HepG2 (cell line): Measurements from ENCODE around the gene PRR14. TPM values are rescaled to one million over a fixed set of nuclear protein-coding genes. Genes with fewer than 3 reads are reported as not detected.

Experiments
- ATAD3A ChIP-seq: sonication (generic); formaldehyde crosslinking; IDR thresholded peaks from 2 replicates; pipeline ENCODE4 v1.4.0; 2020; ENCODE audit warnings: missing genetic modification reagents
- ATF7 ChIP-seq, 2 experiments: fragments of 450-650 bp in 1 of 2; sonication (generic) in 1 of 2; formaldehyde crosslinking in 1 of 2; IDR thresholded peaks; 2 replicates each; pipeline versions ENCODE4 v1.4.0 to v1.6.1; 2016 to 2020; ENCODE audit warnings: antibody characterized with exemption in 1 of 2, mild to moderate bottlenecking in 1 of 2, missing genetic modification reagents in 1 of 2
- CENPX ChIP-seq: sonication (generic); formaldehyde crosslinking; IDR thresholded peaks from 2 replicates; pipeline ENCODE4 v1.9.0; 2021; ENCODE audit warnings: mild to moderate bottlenecking, missing genetic modification reagents, moderate library complexity
- ERF ChIP-seq: IDR thresholded peaks from 2 replicates; pipeline ENCODE4 v1.6.1; 2018; ENCODE audit warnings: missing biosample characterization, missing genetic modification reagents
- EZH2 ChIP-seq: conservative IDR thresholded peaks from 2 replicates; pipeline ENCODE4 v1.6.1; 2012; ENCODE audit warnings: mild to moderate bottlenecking, low read depth, low read length, moderate library complexity
- FLYWCH1 ChIP-seq: sonication (generic); formaldehyde crosslinking; IDR thresholded peaks from 2 replicates; pipeline ENCODE4 v1.8.1; 2023; ENCODE audit warnings: mild to moderate bottlenecking, missing genetic modification reagents
- FOSL1 ChIP-seq: sonication (generic); formaldehyde crosslinking; IDR thresholded peaks from 2 replicates; pipeline ENCODE4 v1.9.0; 2021; ENCODE audit warnings: missing genetic modification reagents, borderline replicate concordance
- RAD21 ChIP-seq: fragments of 450-650 bp; formaldehyde crosslinking; IDR thresholded peaks from 2 replicates; pipeline ENCODE4 v1.5.0; 2020; ENCODE audit warnings: mild to moderate bottlenecking
- REL ChIP-seq: sonication (generic); formaldehyde crosslinking; conservative IDR thresholded peaks from 2 replicates; pipeline ENCODE4 v1.8.0; 2022; ENCODE audit warnings: mild to moderate bottlenecking, missing genetic modification reagents, moderate library complexity
- RFX3 ChIP-seq: IDR thresholded peaks from 2 replicates; pipeline ENCODE4 v1.6.1; 2016; ENCODE audit warnings: missing biosample characterization, missing genetic modification reagents
- RXRA ChIP-seq: sonication (generic); formaldehyde crosslinking; IDR thresholded peaks from 2 replicates; pipeline ENCODE4 v1.5.1; 2020; ENCODE audit warnings: missing genetic modification reagents
- SCMH1 ChIP-seq: sonication (generic); formaldehyde crosslinking; IDR thresholded peaks from 2 replicates; pipeline ENCODE4 v1.9.0; 2021; ENCODE audit warnings: missing genetic modification reagents, mild to moderate bottlenecking, borderline replicate concordance
- SP4 ChIP-seq: sonication (generic); formaldehyde crosslinking; IDR thresholded peaks from 2 replicates; pipeline ENCODE4 v1.8.1; 2023; ENCODE audit warnings: mild to moderate bottlenecking, missing genetic modification reagents
- TBX2 ChIP-seq: sonication (generic); formaldehyde crosslinking; IDR thresholded peaks from 2 replicates; pipeline ENCODE4 v1.5.0; 2020; ENCODE audit warnings: missing genetic modification reagents, mild to moderate bottlenecking, borderline replicate concordance
- TOPORS ChIP-seq: sonication (generic); formaldehyde crosslinking; IDR thresholded peaks from 2 replicates; pipeline ENCODE4 v1.8.0; 2023; ENCODE audit warnings: mild to moderate bottlenecking, missing genetic modification reagents
- YEATS2 ChIP-seq: sonication (generic); formaldehyde crosslinking; IDR thresholded peaks from 2 replicates; pipeline ENCODE4 v1.4.0; 2020; ENCODE audit warnings: missing genetic modification reagents, borderline replicate concordance
- YY1 ChIP-seq: IDR thresholded peaks from 2 replicates; pipeline ENCODE4 v1.6.1; 2011; ENCODE audit warnings: low read length, low read depth, moderate library complexity, mild to moderate bottlenecking; ENCODE audit not compliant: insufficient read depth, insufficient replicate concordance
- ZBTB7B ChIP-seq: sonication (generic); formaldehyde crosslinking; IDR thresholded peaks from 2 replicates; pipeline ENCODE4 v1.4.0; 2020; ENCODE audit warnings: missing genetic modification reagents
- ZKSCAN5 ChIP-seq: sonication (generic); formaldehyde crosslinking; IDR thresholded peaks from 2 replicates; pipeline ENCODE4 v1.5.1; 2020; ENCODE audit warnings: mild to moderate bottlenecking, missing genetic modification reagents
- ZNF235 ChIP-seq: sonication (generic); formaldehyde crosslinking; IDR thresholded peaks from 2 replicates; pipeline ENCODE4 v1.8.1; 2023; ENCODE audit warnings: mild to moderate bottlenecking, missing genetic modification reagents, borderline replicate concordance
- ZNF264 ChIP-seq: sonication (generic); formaldehyde crosslinking; IDR thresholded peaks from 2 replicates; pipeline ENCODE4 v1.4.0; 2020; ENCODE audit warnings: missing genetic modification reagents
- ZNF326 ChIP-seq: sonication (generic); formaldehyde crosslinking; IDR thresholded peaks from 2 replicates; pipeline ENCODE4 v1.4.0; 2020; ENCODE audit warnings: missing genetic modification reagents, borderline replicate concordance
- ZNF672 ChIP-seq: sonication (generic); formaldehyde crosslinking; IDR thresholded peaks from 2 replicates; pipeline ENCODE4 v1.8.1; 2022; ENCODE audit warnings: missing genetic modification reagents
- ZNF776 ChIP-seq: sonication (generic); formaldehyde crosslinking; IDR thresholded peaks from 2 replicates; pipeline ENCODE4 v1.4.0; 2020; ENCODE audit warnings: mild to moderate bottlenecking, missing genetic modification reagents
- ZNF839 ChIP-seq: sonication (generic); formaldehyde crosslinking; IDR thresholded peaks from 2 replicates; pipeline ENCODE4 v1.4.0; 2020; ENCODE audit warnings: missing genetic modification reagents, mild to moderate bottlenecking, borderline replicate concordance
- ZSCAN30 ChIP-seq: sonication (generic); formaldehyde crosslinking; IDR thresholded peaks from 2 replicates; pipeline ENCODE4 v1.5.0; 2020; ENCODE audit warnings: mild to moderate bottlenecking, missing genetic modification reagents
- polyA plus RNA-seq, 8 experiments: library from polyadenylated mRNA; depleted of rRNA in 3 of 8; stranded (reverse) in 7 of 8; unstranded in 1 of 8; fragments of >200 nt; fragmentation: Illumina TruSeq in 4 of 8; extraction: Trizol in 4 of 8; gene quantifications; 2 replicates each; pipeline versions ENCODE4 v1.2.1 to v1.2.3, GENCODE V29; 2011 to 2016; ENCODE audit warnings: low read depth in 4 of 8, missing spikeins in 1 of 8, mixed read lengths in 1 of 8; ENCODE audit not compliant: insufficient read depth in 1 of 8
- total RNA-seq, 5 experiments: library from RNA; depleted of rRNA; stranded (reverse); fragments of >200 nt; fragmentation: Illumina TruSeq; extraction: Trizol; gene quantifications; 2 replicates each; pipeline ENCODE4 v1.2.3, GENCODE V29; 2016; ENCODE audit warnings: low read depth in 1 of 5
- TF ChIP-seq, protein P1 (sequence below): sonication (generic); formaldehyde crosslinking; IDR thresholded peaks from 2 replicates; pipeline ENCODE4 v1.9.0; 2021; ENCODE audit warnings: missing genetic modification reagents, mild to moderate bottlenecking, borderline replicate concordance
- TF ChIP-seq, protein P2 (sequence below): sonication (generic); formaldehyde crosslinking; IDR thresholded peaks from 2 replicates; pipeline ENCODE4 v1.4.0; 2020; ENCODE audit warnings: missing genetic modification reagents, borderline replicate concordance

PRR14 gene
- total and polyA plus RNA-seq, 2 of the 13 experiments (the other 11 are each of a cell fraction or from before 2014, with no cell fraction given) = 8.4 to 11.0 TPM

DNA sequence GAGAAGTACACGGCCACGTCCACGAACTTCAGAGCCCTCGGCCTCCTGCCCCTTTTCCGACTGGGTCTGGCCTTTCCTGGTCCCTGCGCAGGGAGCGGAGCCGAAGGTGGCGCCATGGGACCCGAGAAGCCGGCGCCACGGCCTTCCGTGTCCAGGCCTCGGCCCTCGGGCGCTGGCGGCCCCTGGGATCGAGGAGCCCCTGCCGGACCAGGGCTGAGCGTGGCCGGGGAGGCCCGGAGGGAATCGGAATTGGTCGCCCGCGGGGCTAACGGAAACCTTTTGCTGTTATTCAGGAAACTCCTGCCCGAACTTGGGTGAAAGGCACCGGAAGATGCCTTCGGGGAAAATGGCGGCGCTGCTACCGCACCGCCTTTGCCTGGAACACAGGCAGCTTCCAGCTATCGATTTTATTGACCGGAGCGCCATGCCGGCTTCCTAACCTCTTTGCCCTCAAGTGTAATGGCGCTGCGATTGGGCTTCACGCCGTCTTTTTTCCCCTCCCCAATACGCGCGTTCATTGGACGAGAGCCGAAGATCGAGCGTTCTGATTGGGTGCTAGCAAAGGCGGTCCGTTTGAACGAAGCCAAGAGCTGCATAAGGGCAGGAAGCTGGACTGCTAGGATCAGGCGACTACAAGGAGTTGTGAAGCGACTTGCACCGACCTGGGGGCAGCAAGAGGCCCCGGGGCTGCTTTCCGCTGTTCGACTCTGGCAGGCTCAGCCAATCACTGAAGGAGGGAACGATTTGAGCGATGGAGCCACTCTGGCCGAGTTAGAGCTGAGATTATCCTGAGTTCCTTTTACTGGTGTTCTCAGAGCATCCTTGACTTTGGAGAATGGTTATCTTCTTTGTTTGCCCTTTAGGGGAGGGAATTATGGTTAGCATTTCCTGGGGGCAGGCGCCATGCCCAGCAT, 40.6 kb upstream of the PRR14 start, which contains the start of gene ZNF689 (continued):
- no peak for TF ChIP-seq ZNF839 (CRISPR knock-in tag)
- peak; percentile 97; the same call in 1 of the 2 replicates for TF ChIP-seq ZNF776
- no peak for TF ChIP-seq ATF7 (IDR thresholded peaks at IDR 0.05)
- no peak for TF ChIP-seq ATF7 (CRISPR knock-in tag; IDR thresholded peaks at IDR 0.05)
- TF ChIP-seq, protein P1, sequence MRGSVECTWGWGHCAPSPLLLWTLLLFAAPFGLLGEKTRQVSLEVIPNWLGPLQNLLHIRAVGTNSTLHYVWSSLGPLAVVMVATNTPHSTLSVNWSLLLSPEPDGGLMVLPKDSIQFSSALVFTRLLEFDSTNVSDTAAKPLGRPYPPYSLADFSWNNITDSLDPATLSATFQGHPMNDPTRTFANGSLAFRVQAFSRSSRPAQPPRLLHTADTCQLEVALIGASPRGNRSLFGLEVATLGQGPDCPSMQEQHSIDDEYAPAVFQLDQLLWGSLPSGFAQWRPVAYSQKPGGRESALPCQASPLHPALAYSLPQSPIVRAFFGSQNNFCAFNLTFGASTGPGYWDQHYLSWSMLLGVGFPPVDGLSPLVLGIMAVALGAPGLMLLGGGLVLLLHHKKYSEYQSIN (CRISPR knock-in tag) = no peak
- peak; percentile 77 for TF ChIP-seq TOPORS (CRISPR knock-in tag)
- no peak for TF ChIP-seq CENPX
- peak; percentile 83; the same call in 1 of the 2 replicates for TF ChIP-seq ZNF235 (CRISPR knock-in tag)
- no peak for TF ChIP-seq SCMH1 (CRISPR knock-in tag)
- TF ChIP-seq TBX2 (CRISPR knock-in tag) = peak; percentile 79
- TF ChIP-seq FOSL1 (CRISPR knock-in tag) = 0 out of 2 replicates have a peak, but pooled peaks have one; percentile 24
- TF ChIP-seq, protein P2, sequence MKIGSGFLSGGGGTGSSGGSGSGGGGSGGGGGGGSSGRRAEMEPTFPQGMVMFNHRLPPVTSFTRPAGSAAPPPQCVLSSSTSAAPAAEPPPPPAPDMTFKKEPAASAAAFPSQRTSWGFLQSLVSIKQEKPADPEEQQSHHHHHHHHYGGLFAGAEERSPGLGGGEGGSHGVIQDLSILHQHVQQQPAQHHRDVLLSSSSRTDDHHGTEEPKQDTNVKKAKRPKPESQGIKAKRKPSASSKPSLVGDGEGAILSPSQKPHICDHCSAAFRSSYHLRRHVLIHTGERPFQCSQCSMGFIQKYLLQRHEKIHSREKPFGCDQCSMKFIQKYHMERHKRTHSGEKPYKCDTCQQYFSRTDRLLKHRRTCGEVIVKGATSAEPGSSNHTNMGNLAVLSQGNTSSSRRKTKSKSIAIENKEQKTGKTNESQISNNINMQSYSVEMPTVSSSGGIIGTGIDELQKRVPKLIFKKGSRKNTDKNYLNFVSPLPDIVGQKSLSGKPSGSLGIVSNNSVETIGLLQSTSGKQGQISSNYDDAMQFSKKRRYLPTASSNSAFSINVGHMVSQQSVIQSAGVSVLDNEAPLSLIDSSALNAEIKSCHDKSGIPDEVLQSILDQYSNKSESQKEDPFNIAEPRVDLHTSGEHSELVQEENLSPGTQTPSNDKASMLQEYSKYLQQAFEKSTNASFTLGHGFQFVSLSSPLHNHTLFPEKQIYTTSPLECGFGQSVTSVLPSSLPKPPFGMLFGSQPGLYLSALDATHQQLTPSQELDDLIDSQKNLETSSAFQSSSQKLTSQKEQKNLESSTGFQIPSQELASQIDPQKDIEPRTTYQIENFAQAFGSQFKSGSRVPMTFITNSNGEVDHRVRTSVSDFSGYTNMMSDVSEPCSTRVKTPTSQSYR (CRISPR knock-in tag) = no peak
- peak; percentile 68; the same call in 1 of the 2 replicates for TF ChIP-seq ZNF672 (CRISPR knock-in tag)
- TF ChIP-seq RXRA (CRISPR knock-in tag) = peak; percentile 79; the same call in 1 of the 2 replicates
- no peak; the same call in 1 of the 2 replicates for TF ChIP-seq RAD21
- no peak for TF ChIP-seq ZNF326 (CRISPR knock-in tag)
- TF ChIP-seq REL (CRISPR knock-in tag) = peak; percentile 86
- no peak; the same call in 1 of the 2 replicates for TF ChIP-seq ATAD3A (CRISPR knock-in tag)
- TF ChIP-seq ZNF264 (CRISPR knock-in tag) = peak; percentile 73
- peak; percentile 89 for TF ChIP-seq ERF
- TF ChIP-seq FLYWCH1 (CRISPR knock-in tag) = no peak
- peak; percentile 12; the same call in 1 of the 2 replicates for TF ChIP-seq RFX3 (CRISPR knock-in tag)
- TF ChIP-seq ZKSCAN5 = no peak
- TF ChIP-seq YEATS2 (CRISPR knock-in tag) = peak; percentile 91
- peak; percentile 93 for TF ChIP-seq ZBTB7B (CRISPR knock-in tag)
- TF ChIP-seq ZSCAN30 (CRISPR knock-in tag) = peak; percentile 99
- TF ChIP-seq SP4 = peak; percentile 77
- TF ChIP-seq YY1 = peak; percentile 100
- TF ChIP-seq EZH2 = no peak
